CD4-positive, alpha-beta memory T cell (primary cell): ENCODE results near the gene TRAF3. TPM values are rescaled to one million over a fixed set of nuclear protein-coding genes. Genes with fewer than 3 reads are reported as not detected.
A peak's percentile ranks its signal among the peaks of the same experiment; 100 is the strongest.

ENCODE experiments used
- CTCF ChIA-PET: fragments of 350-600 bp; sonication (Branson Sonifier 250); formaldehyde crosslinking; loops from one replicate; lab custom pipeline; 2021; ENCODE audit warnings: inconsistent platforms; ENCODE audit not compliant: partially characterized antibody; lab: Charles Lee
- POLR2A ChIA-PET: fragments of 350-600 bp; sonication (Branson Sonifier 250); formaldehyde crosslinking; loops from one replicate; lab custom pipeline; 2021; ENCODE audit not compliant: partially characterized antibody; lab: Charles Lee
- DNase-seq, 5 donors: peaks; one replicate each; pipeline versions ENCODE4 v3.0.0 to v3.0.0-alpha.2; 2020 to 2022; ENCODE audit warnings: mixed read lengths in 1 of 5
- H3K27ac ChIP-seq: one replicate; pipeline ENCODE4 v1.7.0; 2013; ENCODE audit warnings: low read depth, low read length
- H3K27me3 ChIP-seq: 2 replicates; pipeline ENCODE4 v1.7.0; 2013; ENCODE audit warnings: mild to moderate bottlenecking, low read length, moderate library complexity; ENCODE audit not compliant: insufficient read depth
- H3K36me3 ChIP-seq: 2 replicates; pipeline ENCODE4 v1.7.0; 2013; ENCODE audit warnings: mild to moderate bottlenecking, low read length, moderate library complexity; ENCODE audit not compliant: insufficient read depth
- H3K4me1 ChIP-seq: 2 replicates; pipeline ENCODE4 v1.7.0; 2013; ENCODE audit warnings: mild to moderate bottlenecking, low read length, moderate library complexity; ENCODE audit not compliant: insufficient read depth
- H3K4me3 ChIP-seq, 2 donors: one replicate each; pipeline ENCODE4 v1.7.0; 2013; ENCODE audit warnings: low read length in 2 of 2, mild to moderate bottlenecking in 1 of 2
- H3K9me3 ChIP-seq, 2 donors: one replicate each; pipeline ENCODE4 v1.7.0; 2013; ENCODE audit warnings: low read length in 2 of 2, control low read depth in 1 of 2; ENCODE audit not compliant: control insufficient read depth in 1 of 2
- H3K27ac Mint-ChIP-seq, 7 donors: one replicate each; pipeline ENCODE4 v1.8.0; 2020 to 2021; ENCODE audit warnings: mixed read lengths in 7 of 7, mild to moderate bottlenecking in 6 of 7, inconsistent platforms in 3 of 7, moderate library complexity in 3 of 7
- H3K27me3 Mint-ChIP-seq, 2 donors: one replicate each; pipeline ENCODE4 v1.8.0; 2020 to 2021; ENCODE audit warnings: mixed read lengths in 2 of 2
- H3K36me3 Mint-ChIP-seq, 2 donors: one replicate each; pipeline ENCODE4 v1.8.0; 2020 to 2021; ENCODE audit warnings: mixed read lengths in 2 of 2, inconsistent platforms in 1 of 2, mild to moderate bottlenecking in 1 of 2
- H3K4me1 Mint-ChIP-seq, 4 donors: one replicate each; pipeline ENCODE4 v1.8.0; 2020 to 2021; ENCODE audit warnings: mixed read lengths in 4 of 4, mild to moderate bottlenecking in 1 of 4
- H3K4me3 Mint-ChIP-seq, 8 donors: one replicate each; pipeline ENCODE4 v1.8.0; 2020 to 2021; ENCODE audit warnings: mixed read lengths in 8 of 8, mild to moderate bottlenecking in 7 of 8, moderate library complexity in 6 of 8, inconsistent platforms in 3 of 8
- H3K9me3 Mint-ChIP-seq, 8 donors: one replicate each; pipeline ENCODE4 v1.8.0; 2020 to 2021; ENCODE audit warnings: mixed read lengths in 8 of 8, mild to moderate bottlenecking in 5 of 8, inconsistent platforms in 3 of 8, moderate library complexity in 1 of 8
- intact Hi-C: fragments of 100-400 bp; cut with micrococcal nuclease; formaldehyde crosslinking; loops from one replicate; pipeline ENCODE4 v1.15.1; 2023
- polyA plus RNA-seq, 2 donors: library from polyadenylated mRNA; unstranded; fragments of 300-500 nt; fragmentation: Illumina TruSeq; gene quantifications; one replicate each; pipeline ENCODE4 v1.2.3, GENCODE V29; 2021
- total RNA-seq, 2 experiments: library from RNA; stranded (reverse); gene quantifications; one replicate each; pipeline ENCODE4 v1.2.3, GENCODE V29; 2021

TRAF3 gene
- total and polyA plus RNA-seq, 4 experiments from 2014 or later, result 14.9 to 44.8 (median 32.2) TPM

DNA sequence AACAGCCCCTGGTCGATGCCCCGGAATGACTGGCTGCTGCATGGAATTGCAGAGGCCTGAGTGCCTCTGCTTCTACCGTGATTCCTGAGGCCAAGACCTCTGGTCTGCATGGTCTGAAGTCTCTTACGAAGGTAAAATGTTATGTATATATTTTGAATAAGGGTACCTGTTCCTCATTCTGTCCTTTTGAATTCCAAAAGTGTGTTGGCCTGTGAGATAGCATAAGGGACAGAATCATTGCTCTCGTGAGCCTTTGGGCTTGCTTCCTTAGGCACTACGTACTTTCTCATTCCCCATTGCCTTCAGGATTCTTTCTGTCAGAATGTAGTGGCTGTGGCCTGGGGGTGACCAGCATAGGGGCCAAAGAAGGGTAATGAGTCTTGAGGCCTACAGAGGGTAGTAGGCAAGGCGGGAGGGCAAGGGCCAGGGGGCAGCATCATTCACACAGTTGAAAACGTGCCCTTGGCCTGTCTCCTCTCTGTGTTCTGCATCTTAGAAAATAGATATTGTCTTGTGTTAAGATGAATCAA lies 19.5 kb downstream of the TRAF3 start:
- ChIA-PET CTCF (interaction anchor here (1.1 to 1.2 kb wide), 2 partner anchors 12 to 278 kb away, joined by 3 read pairs; no protein-coding TSS in a partner anchor), POLR2A (no interaction called here)
- Histone ChIP-seq H3K4me1 (peaks cover 66% of the 10 kb centered on the region), H3K36me3 (no peaks in the 10 kb centered on the region), H3K27ac (no peak overlapping the region), H3K4me3 (no peak overlapping the region), H3K27me3 (no peaks in the 10 kb centered on the region), H3K9me3 (no peaks in the 10 kb centered on the region)
- H3K27me3 Mint-ChIP-seq, result no peaks in the 10 kb centered on the region
- intact Hi-C loops, result no loop called here
- H3K4me3 Mint-ChIP-seq, result no peak overlapping the region
- H3K27ac Mint-ChIP-seq, result peak overlapping the region in 3 of 7 donors; percentile 77 to 85 (median 78)
- peaks cover 0 to 7% (median under 1%) of the 10 kb centered on the region in 8 donors for H3K9me3 Mint-ChIP-seq
- no peak for DNase-seq
- H3K4me1 Mint-ChIP-seq, result peaks cover 27 to 62% (median 49%) of the 10 kb centered on the region in 4 donors
- H3K36me3 Mint-ChIP-seq, result peaks cover 12 to 23% of the 10 kb centered on the region in 2 donors

DNA sequence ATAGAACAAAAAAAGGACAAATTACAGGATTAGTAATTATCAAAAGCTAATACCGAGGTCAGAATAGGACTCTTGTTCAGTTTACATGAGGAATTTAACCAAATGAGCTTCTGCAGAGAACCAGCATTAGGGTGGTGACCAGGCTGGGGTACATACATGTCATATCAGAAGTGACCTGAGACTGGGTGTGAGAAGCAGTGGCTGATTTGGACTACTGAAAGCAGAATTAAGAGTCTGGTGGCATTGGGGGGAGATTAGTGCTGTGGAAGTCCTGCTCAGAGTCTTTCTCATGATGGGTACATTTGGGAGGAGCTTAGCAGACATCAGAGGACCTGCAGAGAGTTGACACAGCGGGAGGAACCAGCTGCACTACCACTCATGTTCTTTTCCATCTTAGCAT lies 21.7 kb downstream of the TRAF3 start:
- H3K9me3 ChIP-seq, result no peaks in the 10 kb centered on the region
- H3K27ac ChIP-seq, result no peak overlapping the region
- H3K27ac Mint-ChIP-seq, result peak overlapping the region; percentile 16 to 83 (median 43)
- peak overlapping the region in 2 of 8 donors; percentile 58 to 61 for H3K4me3 Mint-ChIP-seq
- H3K36me3 Mint-ChIP-seq, result peaks cover 5 to 20% of the 10 kb centered on the region in 2 donors
- no peak overlapping the region for H3K4me3 ChIP-seq
- H3K9me3 Mint-ChIP-seq, result peaks cover 0 to under 1% (median 0%) of the 10 kb centered on the region in 8 donors
- DNase-seq, result no peak
- intact Hi-C loops, result no loop called here
- H3K27me3 ChIP-seq, result no peaks in the 10 kb centered on the region
- H3K36me3 ChIP-seq, result no peaks in the 10 kb centered on the region
- peaks cover 65% of the 10 kb centered on the region for H3K4me1 ChIP-seq
- CTCF ChIA-PET, result interaction anchor here (0.6 kb wide), 1 partner anchor 76 kb away, joined by 3 read pairs; no protein-coding TSS in a partner anchor
- POLR2A ChIA-PET, result no interaction called here
- no peaks in the 10 kb centered on the region for H3K27me3 Mint-ChIP-seq
- peaks cover 30 to 62% (median 50%) of the 10 kb centered on the region in 4 donors for H3K4me1 Mint-ChIP-seq

DNA sequence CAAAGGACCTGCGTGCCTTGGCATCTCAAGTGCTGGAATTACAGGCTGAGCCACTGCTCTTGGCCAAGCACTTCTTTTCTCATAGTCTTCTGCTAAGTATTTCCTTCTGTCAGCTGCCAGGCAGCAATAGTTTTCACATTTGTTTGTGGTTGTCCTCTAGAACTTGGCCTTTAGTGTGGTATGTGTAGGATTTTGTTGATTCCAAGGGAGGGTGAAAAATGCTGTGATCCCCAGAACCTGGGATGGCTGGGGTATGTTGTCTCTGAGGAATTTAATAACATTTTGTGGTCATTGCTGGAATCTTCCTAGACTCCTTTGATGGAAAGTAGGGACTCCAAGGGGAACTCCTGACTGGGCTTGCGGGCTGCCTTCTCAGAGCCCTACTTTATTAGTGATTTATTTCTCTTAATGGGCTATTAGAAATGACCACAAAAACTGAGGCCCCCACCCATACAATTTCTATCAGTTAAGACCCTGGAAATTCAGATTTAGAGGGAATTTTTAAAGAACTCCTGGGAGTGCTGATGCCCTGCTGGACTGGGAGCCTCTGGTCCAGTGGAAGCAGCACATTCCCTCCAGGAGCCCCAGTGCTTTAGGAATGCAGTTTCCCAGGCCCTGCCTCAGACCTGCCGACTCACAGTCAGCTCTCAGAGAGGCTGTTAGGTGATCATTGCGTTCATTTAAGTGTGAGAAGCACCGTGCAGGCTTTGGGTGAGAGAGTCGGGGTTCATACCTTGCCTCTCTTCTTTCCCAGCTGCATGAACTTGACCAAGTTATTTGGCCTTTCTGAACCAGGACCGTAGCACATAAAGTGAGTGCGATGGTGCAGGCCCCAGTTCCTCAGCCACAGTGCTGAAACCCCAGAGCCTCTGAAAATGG lies 22.7 kb downstream of the TRAF3 start:
- Histone ChIP-seq H3K27ac (no peak overlapping the region), H3K27me3 (no peaks in the 10 kb centered on the region), H3K36me3 (no peaks in the 10 kb centered on the region), H3K9me3 (no peaks in the 10 kb centered on the region), H3K4me3 (no peak overlapping the region), H3K4me1 (peaks cover 64% of the 10 kb centered on the region)
- H3K36me3 Mint-ChIP-seq, result peaks cover 4 to 17% of the 10 kb centered on the region in 2 donors
- no peak overlapping the region for H3K4me3 Mint-ChIP-seq
- POLR2A ChIA-PET, result no interaction called here
- H3K9me3 Mint-ChIP-seq, result no peaks in the 10 kb centered on the region
- no peak for DNase-seq
- intact Hi-C loops, result no loop called here
- H3K4me1 Mint-ChIP-seq, result peaks cover 29 to 65% (median 52%) of the 10 kb centered on the region in 4 donors
- no peaks in the 10 kb centered on the region for H3K27me3 Mint-ChIP-seq
- H3K27ac Mint-ChIP-seq, result peak overlapping the region in 5 of 7 donors; percentile 51 to 81 (median 61)
- CTCF ChIA-PET, result no interaction called here

DNA sequence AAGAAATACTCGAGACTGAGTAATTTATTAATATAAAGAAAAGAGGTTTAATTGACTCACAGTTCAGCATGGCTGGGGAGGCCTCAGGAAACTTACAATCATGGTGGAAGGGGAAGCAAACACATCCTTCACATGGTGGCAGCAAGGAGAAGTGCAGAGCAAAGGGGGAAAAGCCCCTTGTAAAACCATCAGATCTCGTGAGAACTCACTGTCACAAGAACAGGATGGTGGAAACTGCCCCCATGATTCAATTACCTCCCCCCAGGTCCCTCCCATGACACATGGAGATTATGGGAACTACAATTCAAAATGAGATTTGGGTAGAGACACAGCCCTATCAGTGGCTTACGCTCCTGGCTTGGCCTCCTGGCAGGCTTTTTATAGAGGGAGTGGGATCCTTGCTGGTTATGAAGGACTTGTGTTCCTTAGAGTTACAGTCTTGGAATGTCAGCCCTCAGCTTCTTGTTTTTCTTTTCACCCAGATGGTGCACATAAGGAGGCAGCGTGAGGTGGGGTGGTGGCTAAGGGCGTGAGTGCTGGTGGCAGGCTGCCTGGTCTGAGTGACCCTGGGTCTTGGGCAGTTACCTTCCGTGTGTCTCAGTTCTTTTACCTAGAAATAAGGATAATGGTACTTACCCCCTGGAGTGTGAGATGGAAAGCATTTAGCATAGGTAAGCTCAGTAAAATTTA lies 25.7 kb downstream of the TRAF3 start:
- Mint-ChIP-seq H3K4me3 (peak overlapping the region in 2 of 8 donors; percentile 0 to 29), H3K9me3 (no peaks in the 10 kb centered on the region), H3K4me1 (peaks cover 51 to 73% (median 63%) of the 10 kb centered on the region in 4 donors), H3K27ac (peak overlapping the region; percentile 36 to 97 (median 81)), H3K36me3 (peaks cover 4 to 14% of the 10 kb centered on the region in 2 donors), H3K27me3 (no peaks in the 10 kb centered on the region)
- CTCF ChIA-PET, result no interaction called here
- Histone ChIP-seq H3K27me3 (no peaks in the 10 kb centered on the region), H3K9me3 (no peaks in the 10 kb centered on the region), H3K36me3 (no peaks in the 10 kb centered on the region), H3K27ac (no peak overlapping the region), H3K4me3 (no peak overlapping the region), H3K4me1 (peaks cover 67% of the 10 kb centered on the region)
- intact Hi-C loops, result no loop called here
- no peak for DNase-seq
- POLR2A ChIA-PET, result interaction anchor here (0.6 kb wide), 1 partner anchor 8 kb away, joined by 3 read pairs; no protein-coding TSS in a partner anchor

DNA sequence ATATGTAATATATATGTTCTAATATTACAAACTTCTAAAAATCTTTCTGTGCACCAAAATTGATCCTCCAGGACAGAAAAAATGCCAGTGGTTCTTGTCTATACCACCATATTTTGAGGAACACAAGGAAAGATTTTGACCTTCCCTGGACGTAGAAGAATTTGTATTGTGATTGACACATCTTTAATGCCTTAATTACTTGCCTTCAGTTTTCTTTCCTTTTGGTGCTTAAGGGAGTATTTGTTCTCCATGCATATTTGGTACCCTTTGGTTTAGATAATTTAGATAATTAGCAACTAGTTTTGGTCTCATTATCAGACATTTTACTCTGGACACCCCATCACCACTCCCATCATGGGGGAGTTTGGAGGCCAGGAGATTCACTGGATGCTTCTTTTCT lies 27.6 kb downstream of the TRAF3 start:
- Mint-ChIP-seq H3K4me1 (peaks cover 40 to 67% (median 55%) of the 10 kb centered on the region in 4 donors), H3K27ac (peak overlapping the region; percentile 94 to 97 (median 96)), H3K27me3 (no peaks in the 10 kb centered on the region), H3K4me3 (peak overlapping the region; percentile 77 to 91 (median 84)), H3K9me3 (no peaks in the 10 kb centered on the region), H3K36me3 (peaks cover 4 to 11% of the 10 kb centered on the region in 2 donors)
- Histone ChIP-seq H3K36me3 (no peaks in the 10 kb centered on the region), H3K4me3 (peak overlapping the region in 1 of 2 donors; percentile 43), H3K27ac (peak overlapping the region; percentile 58), H3K27me3 (no peaks in the 10 kb centered on the region), H3K4me1 (peaks cover 58% of the 10 kb centered on the region), H3K9me3 (no peaks in the 10 kb centered on the region)
- CTCF ChIA-PET, result no interaction called here
- intact Hi-C loops, result no loop called here
- no peak for DNase-seq
- POLR2A ChIA-PET, result no interaction called here

DNA sequence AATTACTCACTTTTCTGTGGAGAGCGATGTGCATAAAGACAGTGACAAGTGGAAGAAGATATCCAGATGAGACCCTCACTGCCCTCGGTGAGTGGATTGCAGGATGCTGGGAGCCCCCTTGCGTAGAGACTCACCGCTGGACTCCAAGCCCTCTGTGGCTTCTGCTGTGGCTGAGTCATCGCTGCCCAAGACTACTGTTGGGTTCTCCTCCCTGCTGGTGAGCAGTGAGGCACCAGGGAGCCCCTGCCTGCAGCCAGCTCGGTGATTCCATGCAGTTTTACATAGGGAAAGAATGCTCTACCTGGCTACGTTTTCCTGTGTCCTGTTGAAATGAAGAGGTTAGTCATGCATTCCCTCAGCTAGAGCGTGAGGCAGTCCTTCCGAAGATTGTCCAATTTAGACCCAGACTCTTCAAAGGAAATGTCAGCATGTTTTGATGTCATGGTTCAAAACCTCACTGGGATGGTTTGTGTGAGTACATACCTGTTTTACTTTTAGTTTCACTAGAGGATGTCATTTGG lies 28.2 kb downstream of the TRAF3 start:
- Mint-ChIP-seq H3K27me3 (no peaks in the 10 kb centered on the region), H3K4me1 (peaks cover 43 to 68% (median 59%) of the 10 kb centered on the region in 4 donors), H3K36me3 (peaks cover 4 to 11% of the 10 kb centered on the region in 2 donors), H3K9me3 (no peaks in the 10 kb centered on the region), H3K4me3 (peak overlapping the region; percentile 77 to 91 (median 84)), H3K27ac (peak overlapping the region; percentile 94 to 97 (median 96))
- no peaks in the 10 kb centered on the region for H3K9me3 ChIP-seq
- peaks cover 54% of the 10 kb centered on the region for H3K4me1 ChIP-seq
- peak; percentile 39 to 72 (median 44) for DNase-seq
- peak overlapping the region; percentile 58 for H3K27ac ChIP-seq
- ChIA-PET CTCF (no interaction called here), POLR2A (interaction anchor here (1.6 kb wide), 1 partner anchor 27 kb away, joined by 4 read pairs; no protein-coding TSS in a partner anchor)
- no peaks in the 10 kb centered on the region for H3K27me3 ChIP-seq
- H3K36me3 ChIP-seq, result no peaks in the 10 kb centered on the region
- peak overlapping the region in 1 of 2 donors; percentile 43 for H3K4me3 ChIP-seq
- intact Hi-C loops, result no loop called here
